GM23338 (cell line): Measurements from ENCODE around the gene PKHD1.

Experiments
- EZH2 ChIP-seq: fragments of 200-600 bp; sonication (generic); IDR thresholded peaks from one replicate; pipeline ENCODE4 v1.8.0; 2017; ENCODE audit warnings: antibody characterized with exemption, mild to moderate bottlenecking, low read depth; ENCODE audit not compliant: unreplicated experiment
- POLR2AphosphoS5 ChIP-seq: IDR thresholded peaks from 2 replicates; pipeline ENCODE4 v1.6.1; 2016; ENCODE audit warnings: antibody characterized with exemption, low read depth
- STAT1 ChIP-seq: IDR thresholded peaks from one replicate; pipeline ENCODE4 v1.6.1; 2016; ENCODE audit warnings: antibody characterized with exemption; ENCODE audit not compliant: unreplicated experiment
- ZNF114 ChIP-seq: fragments of 250-450 bp; sonication (Bioruptor Pico); IDR thresholded peaks from 2 replicates; pipeline ENCODE4 v1.5.0; 2020; ENCODE audit warnings: mild to moderate bottlenecking, moderate library complexity
- TF ChIP-seq, protein P1 (sequence below), 2 experiments: fragments of 200-600 bp in 1 of 2; sonication (generic) in 1 of 2; conservative IDR thresholded peaks; 2 replicates each; pipeline versions ENCODE4 v1.5.1 to v1.6.1; 2016 to 2017; ENCODE audit warnings: antibody characterized with exemption in 2 of 2, low read depth in 2 of 2, mild to moderate bottlenecking in 2 of 2, moderate library complexity in 1 of 2
- TF ChIP-seq, protein P2 (sequence below): IDR thresholded peaks from one replicate; pipeline ENCODE4 v1.6.1; 2018; ENCODE audit warnings: antibody characterized with exemption; ENCODE audit not compliant: unreplicated experiment

DNA sequence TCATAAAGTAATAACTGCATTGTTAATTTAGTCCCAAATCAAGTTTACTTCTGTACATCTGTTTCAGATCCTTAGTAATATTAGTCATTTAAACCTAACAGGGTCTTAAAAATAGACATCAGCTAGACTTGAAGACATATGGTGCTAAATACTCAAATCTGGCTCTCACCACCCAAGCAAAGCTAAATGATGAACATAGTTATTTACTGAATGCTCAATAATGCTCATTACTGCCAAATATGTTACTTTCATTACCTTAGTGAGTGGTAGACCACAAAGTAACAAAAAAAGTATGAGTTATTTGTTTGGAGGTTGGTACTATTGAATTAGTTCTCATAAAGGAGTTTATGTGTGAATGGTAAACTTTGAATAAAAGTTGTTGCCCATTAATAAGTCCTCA lies 502.1 kb downstream of the PKHD1 start:
- TF ChIP-seq, protein P1, sequence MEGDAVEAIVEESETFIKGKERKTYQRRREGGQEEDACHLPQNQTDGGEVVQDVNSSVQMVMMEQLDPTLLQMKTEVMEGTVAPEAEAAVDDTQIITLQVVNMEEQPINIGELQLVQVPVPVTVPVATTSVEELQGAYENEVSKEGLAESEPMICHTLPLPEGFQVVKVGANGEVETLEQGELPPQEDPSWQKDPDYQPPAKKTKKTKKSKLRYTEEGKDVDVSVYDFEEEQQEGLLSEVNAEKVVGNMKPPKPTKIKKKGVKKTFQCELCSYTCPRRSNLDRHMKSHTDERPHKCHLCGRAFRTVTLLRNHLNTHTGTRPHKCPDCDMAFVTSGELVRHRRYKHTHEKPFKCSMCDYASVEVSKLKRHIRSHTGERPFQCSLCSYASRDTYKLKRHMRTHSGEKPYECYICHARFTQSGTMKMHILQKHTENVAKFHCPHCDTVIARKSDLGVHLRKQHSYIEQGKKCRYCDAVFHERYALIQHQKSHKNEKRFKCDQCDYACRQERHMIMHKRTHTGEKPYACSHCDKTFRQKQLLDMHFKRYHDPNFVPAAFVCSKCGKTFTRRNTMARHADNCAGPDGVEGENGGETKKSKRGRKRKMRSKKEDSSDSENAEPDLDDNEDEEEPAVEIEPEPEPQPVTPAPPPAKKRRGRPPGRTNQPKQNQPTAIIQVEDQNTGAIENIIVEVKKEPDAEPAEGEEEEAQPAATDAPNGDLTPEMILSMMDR (conservative IDR thresholded peaks at IDR 0.05; ENCODE audit: low read depth in 2 of 2) = no peak
- TF ChIP-seq POLR2AphosphoS5 (no peak), EZH2 (no peak), STAT1 (no peak), ZNF114 (CRISPR knock-in tag) (no peak)
- TF ChIP-seq, protein P2, sequence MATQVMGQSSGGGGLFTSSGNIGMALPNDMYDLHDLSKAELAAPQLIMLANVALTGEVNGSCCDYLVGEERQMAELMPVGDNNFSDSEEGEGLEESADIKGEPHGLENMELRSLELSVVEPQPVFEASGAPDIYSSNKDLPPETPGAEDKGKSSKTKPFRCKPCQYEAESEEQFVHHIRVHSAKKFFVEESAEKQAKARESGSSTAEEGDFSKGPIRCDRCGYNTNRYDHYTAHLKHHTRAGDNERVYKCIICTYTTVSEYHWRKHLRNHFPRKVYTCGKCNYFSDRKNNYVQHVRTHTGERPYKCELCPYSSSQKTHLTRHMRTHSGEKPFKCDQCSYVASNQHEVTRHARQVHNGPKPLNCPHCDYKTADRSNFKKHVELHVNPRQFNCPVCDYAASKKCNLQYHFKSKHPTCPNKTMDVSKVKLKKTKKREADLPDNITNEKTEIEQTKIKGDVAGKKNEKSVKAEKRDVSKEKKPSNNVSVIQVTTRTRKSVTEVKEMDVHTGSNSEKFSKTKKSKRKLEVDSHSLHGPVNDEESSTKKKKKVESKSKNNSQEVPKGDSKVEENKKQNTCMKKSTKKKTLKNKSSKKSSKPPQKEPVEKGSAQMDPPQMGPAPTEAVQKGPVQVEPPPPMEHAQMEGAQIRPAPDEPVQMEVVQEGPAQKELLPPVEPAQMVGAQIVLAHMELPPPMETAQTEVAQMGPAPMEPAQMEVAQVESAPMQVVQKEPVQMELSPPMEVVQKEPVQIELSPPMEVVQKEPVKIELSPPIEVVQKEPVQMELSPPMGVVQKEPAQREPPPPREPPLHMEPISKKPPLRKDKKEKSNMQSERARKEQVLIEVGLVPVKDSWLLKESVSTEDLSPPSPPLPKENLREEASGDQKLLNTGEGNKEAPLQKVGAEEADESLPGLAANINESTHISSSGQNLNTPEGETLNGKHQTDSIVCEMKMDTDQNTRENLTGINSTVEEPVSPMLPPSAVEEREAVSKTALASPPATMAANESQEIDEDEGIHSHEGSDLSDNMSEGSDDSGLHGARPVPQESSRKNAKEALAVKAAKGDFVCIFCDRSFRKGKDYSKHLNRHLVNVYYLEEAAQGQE = no peak
